ENCODE results near the gene LONP1. TPM values are rescaled to one million over a fixed set of nuclear protein-coding genes. Genes with fewer than 3 reads are reported as not detected.

LONP1 gene
- total RNA-seq, 1 experiment from 2014 or later: 113 TPM

GRCh38 chr19:5644037-5644436 lies 75.9 kb downstream of the LONP1 start:
- no peaks in the 10 kb centered on the region for H3K4me1 ChIP-seq (ENCODE audit: insufficient read depth, low read length)
- no peak overlapping the region for H2BK15ac ChIP-seq (ENCODE audit: low read depth, low read length)
- no peaks in the 10 kb centered on the region for H4K20me1 ChIP-seq (ENCODE audit: control insufficient read depth, insufficient read depth, insufficient read length)
- H3K56ac ChIP-seq (ENCODE audit: insufficient read length, low read depth, low read length): no peak overlapping the region
- Mint-ChIP-seq H3K27me3 (ENCODE audit: low read depth) (no peaks in the 10 kb centered on the region), H3K4me3 (no peak overlapping the region), H3K36me3 (ENCODE audit: insufficient read depth in 1 of 3, low read depth in 3 of 3) (peaks cover 38 to 79% (median 78%) of the 10 kb centered on the region in 3 experiments; a peak in 6 of 7 replicates), H3K27ac (peak overlapping the region in 2 of 3 experiments; percentile 34 to 73; a peak in 1 of 7 replicates), H3K9me3 (no peaks in the 10 kb centered on the region), H3K4me1 (peaks cover 0 to 2% of the 10 kb centered on the region in 2 experiments; a peak in 2 of 4 replicates)
- DNase-seq: no peak
- H3K18ac ChIP-seq (ENCODE audit: insufficient read length, low read depth, low read length): no peak overlapping the region
- WGBS (ENCODE audit: extremely low coverage, insufficient read length, low lambda C conversion rate): no CpG with 5 or more reads among the region's 2 CpGs
- H2AFZ ChIP-seq (ENCODE audit: low read length): no peak overlapping the region
- no peak overlapping the region for H3K23ac ChIP-seq (ENCODE audit: insufficient read length, low read depth, low read length)
- H4K5ac ChIP-seq (ENCODE audit: insufficient read length, low read depth, low read length): no peak overlapping the region
- H2BK5ac ChIP-seq (ENCODE audit: insufficient read length, low read length): no peak overlapping the region
- no peak overlapping the region for H3K27ac ChIP-seq (ENCODE audit: insufficient read length, low read depth, low read length)
- H3K9ac ChIP-seq (ENCODE audit: extremely low read depth, insufficient read length, low read length): no peak overlapping the region
- no peak overlapping the region for H2BK12ac ChIP-seq (ENCODE audit: insufficient read length, low read depth, low read length)
- H3K4me2 ChIP-seq (ENCODE audit: insufficient read depth, insufficient read length, low read length): no peak overlapping the region
- no peak overlapping the region for H3K14ac ChIP-seq (ENCODE audit: insufficient read depth, low read length)
- no peak for TF ChIP-seq CTCF (conservative IDR thresholded peaks at IDR 0.05)
- no peak overlapping the region for H4K8ac ChIP-seq (replicated peaks; ENCODE audit: insufficient read length, low read depth, low read length)
- no peak overlapping the region for H3T11ph ChIP-seq (ENCODE audit: low read length)
- H2BK20ac ChIP-seq (ENCODE audit: low read depth, low read length, poor library complexity, severe bottlenecking): no peak overlapping the region
- H3K27me3 ChIP-seq (ENCODE audit: insufficient read depth, low read length): no peaks in the 10 kb centered on the region
- peaks cover 7% of the 10 kb centered on the region for H3K79me1 ChIP-seq (ENCODE audit: insufficient read depth, low read depth, low read length, poor library complexity, severe bottlenecking)
- no peaks in the 10 kb centered on the region for H3K9me3 ChIP-seq (ENCODE audit: control insufficient read depth, low read depth, low read length)
- no peak overlapping the region for H3K4ac ChIP-seq (ENCODE audit: low read depth, low read length)
- H2AK5ac ChIP-seq (ENCODE audit: insufficient read length, low read length): no peak overlapping the region
- no peak overlapping the region for H2BK120ac ChIP-seq (ENCODE audit: low read depth, low read length, poor library complexity, severe bottlenecking)
- no peaks in the 10 kb centered on the region for H3K23me2 ChIP-seq (ENCODE audit: insufficient read length, low read depth, low read length, poor library complexity, severe bottlenecking)
- H4K91ac ChIP-seq (ENCODE audit: insufficient read length, low read depth, low read length): no peak overlapping the region
- peaks cover 12% of the 10 kb centered on the region; the same call in 1 of the 2 replicates for H3K79me2 ChIP-seq (ENCODE audit: insufficient read depth, low read length)
